Measurements from ENCODE around the gene HAGHL.

HAGHL gene

GRCh38 chr16:726438-727290, at the start of gene HAGHL, which contains the start of gene CCDC78:
HAGHL (plus strand) TSS chr16:727106; CDS start chr16:727510, 404 bp downstream.
CCDC78 (minus strand) TSS chr16:726443; CDS start chr16:726367, 76 bp downstream.
- TF ChIP-seq, protein P1, sequence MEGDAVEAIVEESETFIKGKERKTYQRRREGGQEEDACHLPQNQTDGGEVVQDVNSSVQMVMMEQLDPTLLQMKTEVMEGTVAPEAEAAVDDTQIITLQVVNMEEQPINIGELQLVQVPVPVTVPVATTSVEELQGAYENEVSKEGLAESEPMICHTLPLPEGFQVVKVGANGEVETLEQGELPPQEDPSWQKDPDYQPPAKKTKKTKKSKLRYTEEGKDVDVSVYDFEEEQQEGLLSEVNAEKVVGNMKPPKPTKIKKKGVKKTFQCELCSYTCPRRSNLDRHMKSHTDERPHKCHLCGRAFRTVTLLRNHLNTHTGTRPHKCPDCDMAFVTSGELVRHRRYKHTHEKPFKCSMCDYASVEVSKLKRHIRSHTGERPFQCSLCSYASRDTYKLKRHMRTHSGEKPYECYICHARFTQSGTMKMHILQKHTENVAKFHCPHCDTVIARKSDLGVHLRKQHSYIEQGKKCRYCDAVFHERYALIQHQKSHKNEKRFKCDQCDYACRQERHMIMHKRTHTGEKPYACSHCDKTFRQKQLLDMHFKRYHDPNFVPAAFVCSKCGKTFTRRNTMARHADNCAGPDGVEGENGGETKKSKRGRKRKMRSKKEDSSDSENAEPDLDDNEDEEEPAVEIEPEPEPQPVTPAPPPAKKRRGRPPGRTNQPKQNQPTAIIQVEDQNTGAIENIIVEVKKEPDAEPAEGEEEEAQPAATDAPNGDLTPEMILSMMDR (IDR thresholded peaks at IDR 0.05; ENCODE audit: low read depth, low read length, missing control alignments), result no peak
- Histone ChIP-seq H3K27ac (peak within 1 kb of the TSS; percentile 24), H3K27me3 (replicated peaks) (no peaks in the 10 kb centered on the region), H3K4me3 (ENCODE audit: low read depth, low read length) (peak within 1 kb of the TSS; percentile 67), H3K36me3 (replicated peaks) (peaks cover 2% of the 10 kb centered on the region)
- DNase-seq, result no peak
- in situ Hi-C loops (cut with HindIII; ENCODE audit: low pct_ligation_motif_present, low sequenced_read_pairs), result no loop called here

GRCh38 chr16:677316-678190, 49.4 kb upstream of the HAGHL start:
- in situ Hi-C loops (cut with HindIII; ENCODE audit: low pct_ligation_motif_present, low sequenced_read_pairs), result no loop called here
- Histone ChIP-seq H3K27ac (no peak overlapping the region), H3K36me3 (replicated peaks) (peaks cover 30% of the 10 kb centered on the region), H3K4me3 (ENCODE audit: low read depth, low read length) (no peak overlapping the region), H3K27me3 (replicated peaks) (no peaks in the 10 kb centered on the region)
- DNase-seq, result no peak
- TF ChIP-seq, protein P1 (IDR thresholded peaks at IDR 0.05; ENCODE audit: low read depth, low read length, missing control alignments), result no peak

- Histone ChIP-seq H3K36me3 (replicated peaks) (peaks cover 30% of the 10 kb centered on the region), H3K4me3 (ENCODE audit: low read depth, low read length) (no peak overlapping the region), H3K27ac (no peak overlapping the region), H3K27me3 (replicated peaks) (no peaks in the 10 kb centered on the region)
- in situ Hi-C loops (cut with HindIII; ENCODE audit: low pct_ligation_motif_present, low sequenced_read_pairs), result no loop called here
- no peak for DNase-seq
- TF ChIP-seq, protein P1 (IDR thresholded peaks at IDR 0.05; ENCODE audit: low read depth, low read length, missing control alignments), result no peak
These were observed 48.6 kb upstream of the HAGHL start for GRCh38 chr16:678209-678857.

DNA sequence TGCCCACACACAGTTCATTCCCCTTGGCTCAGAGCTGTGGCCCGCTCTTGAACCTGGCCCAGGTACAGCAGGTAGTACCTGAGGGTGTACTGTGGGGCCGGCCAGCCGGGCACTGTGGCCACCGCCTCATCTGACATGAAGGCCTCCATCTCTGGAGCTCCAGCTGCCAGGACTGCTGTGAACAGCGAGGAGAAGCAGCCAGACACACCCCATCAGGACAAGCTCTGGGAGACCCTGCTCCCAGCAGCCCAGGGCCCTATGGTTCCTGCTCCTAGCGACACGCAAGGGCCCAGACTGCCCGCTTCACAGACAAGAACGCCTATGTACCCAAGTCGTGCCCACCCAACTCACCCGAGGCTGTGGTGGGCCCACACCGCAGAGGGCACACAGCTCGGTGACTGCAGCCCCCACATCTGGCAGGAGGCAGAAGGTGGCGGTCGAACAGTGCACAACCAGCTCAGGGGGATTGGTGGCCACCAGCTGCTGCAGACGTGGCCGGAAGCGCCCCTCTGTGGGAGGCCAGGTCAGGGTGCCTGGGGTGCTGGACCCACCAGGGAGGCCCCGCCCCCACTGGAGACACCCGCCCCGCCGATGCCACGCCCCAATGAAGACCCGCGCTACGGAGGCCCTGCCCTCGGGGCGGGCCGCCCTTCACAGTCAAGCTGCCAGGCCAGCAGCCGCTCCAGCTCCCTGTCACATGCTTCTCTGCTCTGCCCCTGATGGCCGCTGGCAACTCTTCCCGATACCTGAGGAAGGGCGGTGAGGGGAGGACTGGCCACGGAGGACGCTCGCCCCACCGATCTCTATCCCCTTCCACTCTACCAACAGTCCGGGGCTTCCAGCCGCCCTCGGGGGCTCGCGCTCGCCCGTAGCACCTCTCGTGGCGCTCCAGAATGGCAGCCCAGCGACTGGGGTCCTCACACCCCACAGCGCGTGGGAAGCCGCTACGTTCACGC, 47.8 kb upstream of the HAGHL start:
- TF ChIP-seq, protein P1 (IDR thresholded peaks at IDR 0.05; ENCODE audit: low read depth, low read length, missing control alignments), result no peak
- in situ Hi-C loops (cut with HindIII; ENCODE audit: low pct_ligation_motif_present, low sequenced_read_pairs), result no loop called here
- no peak for DNase-seq
- Histone ChIP-seq H3K36me3 (replicated peaks) (peaks cover 25% of the 10 kb centered on the region), H3K4me3 (ENCODE audit: low read depth, low read length) (peak overlapping the region; percentile 56), H3K27ac (no peak overlapping the region), H3K27me3 (replicated peaks) (no peaks in the 10 kb centered on the region)

Measured in brain microvascular endothelial cell (primary cell).